Measurements from ENCODE around the gene IRF2BPL.

DNA sequence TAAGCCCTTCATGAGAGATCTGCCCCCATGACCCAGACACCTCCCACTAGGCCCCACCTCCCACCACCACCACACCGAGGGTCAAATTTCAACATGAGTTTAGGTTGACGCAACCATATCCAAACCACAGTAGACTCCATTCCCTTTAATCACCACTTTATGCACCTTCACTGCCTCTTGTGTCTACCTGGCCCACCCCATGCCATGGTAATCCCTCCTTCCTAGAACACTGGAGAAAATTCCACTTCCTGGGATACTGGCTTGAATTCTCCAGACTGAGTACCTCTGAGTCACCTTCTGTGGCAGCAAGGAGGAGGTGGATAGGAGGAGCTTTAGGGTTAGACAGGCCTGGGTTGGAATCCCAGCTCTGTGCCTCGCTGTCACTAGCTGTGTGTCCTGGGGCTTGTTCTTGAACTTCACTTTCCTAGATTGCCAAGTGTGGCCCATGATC is 43.5 kb upstream of the IRF2BPL start:
- no peak for TF ChIP-seq POLR2AphosphoS5 (IDR thresholded peaks at IDR 0.05)
- TF ChIP-seq, protein P1, sequence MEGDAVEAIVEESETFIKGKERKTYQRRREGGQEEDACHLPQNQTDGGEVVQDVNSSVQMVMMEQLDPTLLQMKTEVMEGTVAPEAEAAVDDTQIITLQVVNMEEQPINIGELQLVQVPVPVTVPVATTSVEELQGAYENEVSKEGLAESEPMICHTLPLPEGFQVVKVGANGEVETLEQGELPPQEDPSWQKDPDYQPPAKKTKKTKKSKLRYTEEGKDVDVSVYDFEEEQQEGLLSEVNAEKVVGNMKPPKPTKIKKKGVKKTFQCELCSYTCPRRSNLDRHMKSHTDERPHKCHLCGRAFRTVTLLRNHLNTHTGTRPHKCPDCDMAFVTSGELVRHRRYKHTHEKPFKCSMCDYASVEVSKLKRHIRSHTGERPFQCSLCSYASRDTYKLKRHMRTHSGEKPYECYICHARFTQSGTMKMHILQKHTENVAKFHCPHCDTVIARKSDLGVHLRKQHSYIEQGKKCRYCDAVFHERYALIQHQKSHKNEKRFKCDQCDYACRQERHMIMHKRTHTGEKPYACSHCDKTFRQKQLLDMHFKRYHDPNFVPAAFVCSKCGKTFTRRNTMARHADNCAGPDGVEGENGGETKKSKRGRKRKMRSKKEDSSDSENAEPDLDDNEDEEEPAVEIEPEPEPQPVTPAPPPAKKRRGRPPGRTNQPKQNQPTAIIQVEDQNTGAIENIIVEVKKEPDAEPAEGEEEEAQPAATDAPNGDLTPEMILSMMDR (IDR thresholded peaks at IDR 0.05), result no peak
- no peak for TF ChIP-seq EP300 (IDR thresholded peaks at IDR 0.05; ENCODE audit: low read depth)

All from transverse colon (tissue), 4 donors.